ENCODE data around the gene PROCA1. TPM values are rescaled to one million over a fixed set of nuclear protein-coding genes. Genes with fewer than 3 reads are reported as not detected.

The PROCA1 gene
- total and polyA plus RNA-seq, 2 of the 13 experiments (the other 11 are each of a cell fraction or from before 2014, with no cell fraction given) = 0.73 to 1.5 TPM

GRCh38 chr17:28720247-28720996, 8.7 kb upstream of the PROCA1 start (continued):
- TF ChIP-seq AHR (CRISPR knock-in tag; IDR thresholded peaks at IDR 0.05) (no peak), RBFOX2 (IDR thresholded peaks at IDR 0.05; ENCODE audit: low read depth, low read length) (peak; percentile 7; the same call in 1 of the 2 replicates), PHF5A (CRISPR knock-in tag; IDR thresholded peaks at IDR 0.05; ENCODE audit: low read depth, unreplicated experiment) (peak; percentile 12), ERF (CRISPR knock-in tag; IDR thresholded peaks at IDR 0.05) (no peak), ZNF558 (CRISPR knock-in tag; IDR thresholded peaks at IDR 0.05; ENCODE audit: borderline replicate concordance) (0 out of 2 replicates have a peak, but pooled peaks have one; percentile 27), ZNF414 (CRISPR knock-in tag; IDR thresholded peaks at IDR 0.05) (no peak), ZNF12 (CRISPR knock-in tag; IDR thresholded peaks at IDR 0.05) (no peak), JARID2 (CRISPR knock-in tag; IDR thresholded peaks at IDR 0.05; ENCODE audit: insufficient replicate concordance) (no peak), ARNT (IDR thresholded peaks at IDR 0.05) (no peak), AKAP8 (CRISPR knock-in tag; IDR thresholded peaks at IDR 0.05) (0 out of 2 replicates have a peak, but pooled peaks have one; percentile 0), GLMP (CRISPR knock-in tag; IDR thresholded peaks at IDR 0.05; ENCODE audit: borderline replicate concordance) (no peak), SAP130 (CRISPR knock-in tag; IDR thresholded peaks at IDR 0.05; ENCODE audit: low read depth) (peak; percentile 14; the same call in 1 of the 2 replicates), ARID2 (CRISPR knock-in tag; IDR thresholded peaks at IDR 0.05; ENCODE audit: borderline replicate concordance) (no peak)

Measured in HepG2 (cell line).